Liver (tissue), 9 donors: ENCODE results near the gene HPCAL1. TPM values are rescaled to one million over a fixed set of nuclear protein-coding genes. Genes with fewer than 3 reads are reported as not detected.
"Not testable (repeated sequence)": the region's sequence is repeated elsewhere in the genome, so short reads cannot be mapped to it uniquely, and the experiment has no call there.

Experiments
- DNase-seq: peaks from one replicate; pipeline ENCODE4 v3.0.0-alpha.2; 2017; ENCODE audit warnings: low spot score
- H3K27ac ChIP-seq, 2 donors: one replicate each; pipeline ENCODE4 v1.7.0; 2013; ENCODE audit warnings: inconsistent platforms in 2 of 2, low read length in 2 of 2, control low read depth in 1 of 2, low read depth in 1 of 2, mild to moderate bottlenecking in 1 of 2
- H3K27me3 ChIP-seq, 4 donors: one replicate each; pipeline versions ENCODE4 v1.6.1 to v1.7.0; 2013; ENCODE audit warnings: low read length in 3 of 4, inconsistent platforms in 1 of 4, mild to moderate bottlenecking in 1 of 4, moderate library complexity in 1 of 4; ENCODE audit not compliant: control insufficient read depth in 4 of 4, insufficient read depth in 4 of 4
- H3K36me3 ChIP-seq, 4 donors: one replicate each; pipeline versions ENCODE4 v1.6.1 to v1.7.0; 2013; ENCODE audit warnings: low read length in 3 of 4, mild to moderate bottlenecking in 3 of 4, low read depth in 1 of 4, moderate library complexity in 1 of 4; ENCODE audit not compliant: control insufficient read depth in 4 of 4, insufficient read depth in 3 of 4
- H3K4me1 ChIP-seq, 4 donors: one replicate each; pipeline versions ENCODE4 v1.6.1 to v1.7.0; 2013; ENCODE audit warnings: low read length in 3 of 4, mild to moderate bottlenecking in 3 of 4, moderate library complexity in 1 of 4; ENCODE audit not compliant: control insufficient read depth in 4 of 4, insufficient read depth in 4 of 4
- H3K4me3 ChIP-seq, 3 donors: one replicate each; pipeline versions ENCODE4 v1.6.1 to v1.7.0; 2013; ENCODE audit warnings: low read length in 3 of 3, control low read depth in 1 of 3, low read depth in 1 of 3, mild to moderate bottlenecking in 1 of 3
- H3K9ac ChIP-seq, 2 donors: one replicate each; pipeline ENCODE4 v1.7.0; 2013; ENCODE audit warnings: low read length in 2 of 2, mild to moderate bottlenecking in 2 of 2, moderate library complexity in 2 of 2, control low read depth in 1 of 2, low read depth in 1 of 2
- H3K9me3 ChIP-seq, 4 donors: one replicate each; pipeline versions ENCODE4 v1.6.1 to v1.7.0; 2013; ENCODE audit warnings: low read length in 3 of 4; ENCODE audit not compliant: control insufficient read depth in 4 of 4
- CTCF ChIP-seq: fragments of 150-350 bp; IDR thresholded peaks from 2 replicates; pipeline ENCODE4 v1.5.1; 2017; ENCODE audit warnings: improper control_type of control experiment, low read depth, low read length; ENCODE audit not compliant: missing input control
- EGR1 ChIP-seq, 2 donors: IDR thresholded peaks; 2 replicates each; pipeline ENCODE4 v1.6.1; 2016 to 2018; ENCODE audit warnings: antibody characterized with exemption in 2 of 2, low read depth in 2 of 2
- FOXA1 ChIP-seq: IDR thresholded peaks from 2 replicates; pipeline ENCODE4 v1.6.1; 2016; ENCODE audit warnings: antibody characterized with exemption
- FOXA2 ChIP-seq: IDR thresholded peaks from 2 replicates; pipeline ENCODE4 v1.6.1; 2016; ENCODE audit warnings: antibody characterized with exemption
- GABPA ChIP-seq, 2 donors: IDR thresholded peaks in 1 of 2; conservative IDR thresholded peaks in 1 of 2; 2 replicates each; pipeline ENCODE4 v1.6.1; 2016; ENCODE audit warnings: antibody characterized with exemption in 2 of 2, mild to moderate bottlenecking in 1 of 2, moderate library complexity in 1 of 2
- HNF4A ChIP-seq, 2 donors: conservative IDR thresholded peaks; 2 replicates each; pipeline ENCODE4 v1.6.1; 2016; ENCODE audit warnings: antibody characterized with exemption in 2 of 2, mild to moderate bottlenecking in 2 of 2
- HNF4G ChIP-seq: IDR thresholded peaks from 2 replicates; pipeline ENCODE4 v1.6.1; 2016; ENCODE audit warnings: antibody characterized with exemption
- JUND ChIP-seq, 2 donors: IDR thresholded peaks; 2 replicates each; pipeline ENCODE4 v1.6.1; 2016; ENCODE audit warnings: antibody characterized with exemption in 2 of 2
- MAX ChIP-seq: IDR thresholded peaks from 2 replicates; pipeline ENCODE4 v1.6.1; 2016; ENCODE audit warnings: antibody characterized with exemption
- NR2F2 ChIP-seq: IDR thresholded peaks from 2 replicates; pipeline ENCODE4 v1.6.1; 2016; ENCODE audit warnings: antibody characterized with exemption
- RAD21 ChIP-seq, 2 donors: IDR thresholded peaks; 2 replicates each; pipeline ENCODE4 v1.6.1; 2016; ENCODE audit warnings: antibody characterized with exemption in 2 of 2, mild to moderate bottlenecking in 2 of 2
- REST ChIP-seq: IDR thresholded peaks from 2 replicates; pipeline ENCODE4 v1.6.1; 2016; ENCODE audit warnings: antibody characterized with exemption, mild to moderate bottlenecking
- RXRA ChIP-seq, 2 donors: IDR thresholded peaks; 2 replicates each; pipeline ENCODE4 v1.6.1; 2017 to 2018; ENCODE audit warnings: antibody characterized with exemption in 2 of 2, mild to moderate bottlenecking in 1 of 2
- SP1 ChIP-seq: IDR thresholded peaks from 2 replicates; pipeline ENCODE4 v1.6.1; 2018; ENCODE audit warnings: antibody characterized with exemption, mild to moderate bottlenecking
- TAF1 ChIP-seq: conservative IDR thresholded peaks from 2 replicates; pipeline ENCODE4 v1.6.1; 2016; ENCODE audit warnings: antibody characterized with exemption, mild to moderate bottlenecking
- YY1 ChIP-seq: IDR thresholded peaks from 2 replicates; pipeline ENCODE4 v1.6.1; 2016; ENCODE audit warnings: antibody characterized with exemption, mild to moderate bottlenecking
- ZBTB33 ChIP-seq: IDR thresholded peaks from 2 replicates; pipeline ENCODE4 v1.6.1; 2016; ENCODE audit warnings: antibody characterized with exemption
- WGBS: extraction: QIAGEN DNeasy Blood & Tissue Kit; methylation state at CpG from one replicate; pipeline ENCODE4 v1.1.7; 2013; 5-methylcytosine and 5-hydroxymethylcytosine counted together
- polyA plus RNA-seq, 2 donors: library from polyadenylated mRNA; stranded (reverse) in 1 of 2; unstranded in 1 of 2; fragments of 200-250 nt in 1 of 2; fragments of >200 nt in 1 of 2; fragmentation: Nextera tagmentation in 1 of 2; extraction: Ambion mirVana in 1 of 2; gene quantifications; one replicate each; pipeline versions ENCODE4 v1.2.1 to v1.2.3, GENCODE V29; 2013 to 2015
- total RNA-seq, 2 donors: library from RNA; depleted of rRNA; stranded (reverse); fragments of >200 nt; gene quantifications; one replicate each; pipeline ENCODE4 v1.2.3, GENCODE V29; 2014
- donor health status: healthy.
- donor health status: healthy.
- donor health status: healthy.
- donor health status: healthy.
- donor health status: healthy.

HPCAL1 gene
- total and polyA plus RNA-seq, 4 donors: 17.3 to 27.9 (median 22.9) TPM

- DNase-seq: no peak
- no peak for TF ChIP-seq MAX
- TF ChIP-seq ZBTB33: no peak
- no peak for TF ChIP-seq HNF4A (conservative IDR thresholded peaks at IDR 0.05)
- no peak for TF ChIP-seq REST
- no peak for TF ChIP-seq EGR1 (IDR thresholded peaks at IDR 0.05; ENCODE audit: low read depth in 2 of 2)
- TF ChIP-seq TAF1: no peak
- TF ChIP-seq FOXA2: no peak
- TF ChIP-seq NR2F2: no peak
- no peak for TF ChIP-seq HNF4G
- no peak for TF ChIP-seq CTCF
- no peak for TF ChIP-seq RXRA (IDR thresholded peaks at IDR 0.05)
- TF ChIP-seq YY1: no peak
- no peak for TF ChIP-seq FOXA1
- no peak for TF ChIP-seq RAD21 (IDR thresholded peaks at IDR 0.05)
- TF ChIP-seq GABPA (IDR thresholded peaks at IDR 0.05 in 1 of 2, conservative IDR thresholded peaks at IDR 0.05 in 1 of 2): no peak
- TF ChIP-seq JUND (IDR thresholded peaks at IDR 0.05): no peak
- no peak for TF ChIP-seq SP1
- WGBS: 97% methylated on average over 9 of the region's 9 CpGs
- no peak overlapping the region for H3K9ac ChIP-seq
- no peaks in the 10 kb centered on the region for H3K36me3 ChIP-seq
- no peaks in the 10 kb centered on the region for H3K9me3 ChIP-seq
- no peaks in the 10 kb centered on the region for H3K27me3 ChIP-seq
- no peak overlapping the region for H3K27ac ChIP-seq
- H3K4me3 ChIP-seq: no peak overlapping the region
- H3K4me1 ChIP-seq: peaks cover 8 to 41% (median 28%) of the 10 kb centered on the region in 4 donors
These were observed 151.2 kb downstream of the HPCAL1 start for GRCh38 chr2:10453905-10454298.

GRCh38 chr2:10454505-10454904 is 151.8 kb downstream of the HPCAL1 start:
- WGBS: 71% methylated on average over 7 of the region's 7 CpGs
- no peak for DNase-seq
- Histone ChIP-seq H3K9me3 (no peaks in the 10 kb centered on the region), H3K27ac (no peak overlapping the region), H3K9ac (no peak overlapping the region), H3K27me3 (no peaks in the 10 kb centered on the region), H3K4me3 (no peak overlapping the region), H3K36me3 (no peaks in the 10 kb centered on the region), H3K4me1 (peaks cover 8 to 41% (median 25%) of the 10 kb centered on the region in 4 donors)
- no peak for TF ChIP-seq ZBTB33
- no peak for TF ChIP-seq TAF1

- not testable (repeated sequence) for H3K9ac ChIP-seq, H3K27ac ChIP-seq, H3K27me3 ChIP-seq, DNase-seq, H3K36me3 ChIP-seq, H3K4me3 ChIP-seq, H3K9me3 ChIP-seq
- 76% methylated on average over 3 of the region's 3 CpGs for whole genome bisulfite sequencing
- peaks cover 4 to 27% (median 13%) of the 10 kb centered on the region in 4 donors for H3K4me1 ChIP-seq
These were observed 154.5 kb downstream of the HPCAL1 start for GRCh38 chr2:10457195-10457594.
